ENCODE measurements around the gene ADM2.

Gene ADM2

DNA sequence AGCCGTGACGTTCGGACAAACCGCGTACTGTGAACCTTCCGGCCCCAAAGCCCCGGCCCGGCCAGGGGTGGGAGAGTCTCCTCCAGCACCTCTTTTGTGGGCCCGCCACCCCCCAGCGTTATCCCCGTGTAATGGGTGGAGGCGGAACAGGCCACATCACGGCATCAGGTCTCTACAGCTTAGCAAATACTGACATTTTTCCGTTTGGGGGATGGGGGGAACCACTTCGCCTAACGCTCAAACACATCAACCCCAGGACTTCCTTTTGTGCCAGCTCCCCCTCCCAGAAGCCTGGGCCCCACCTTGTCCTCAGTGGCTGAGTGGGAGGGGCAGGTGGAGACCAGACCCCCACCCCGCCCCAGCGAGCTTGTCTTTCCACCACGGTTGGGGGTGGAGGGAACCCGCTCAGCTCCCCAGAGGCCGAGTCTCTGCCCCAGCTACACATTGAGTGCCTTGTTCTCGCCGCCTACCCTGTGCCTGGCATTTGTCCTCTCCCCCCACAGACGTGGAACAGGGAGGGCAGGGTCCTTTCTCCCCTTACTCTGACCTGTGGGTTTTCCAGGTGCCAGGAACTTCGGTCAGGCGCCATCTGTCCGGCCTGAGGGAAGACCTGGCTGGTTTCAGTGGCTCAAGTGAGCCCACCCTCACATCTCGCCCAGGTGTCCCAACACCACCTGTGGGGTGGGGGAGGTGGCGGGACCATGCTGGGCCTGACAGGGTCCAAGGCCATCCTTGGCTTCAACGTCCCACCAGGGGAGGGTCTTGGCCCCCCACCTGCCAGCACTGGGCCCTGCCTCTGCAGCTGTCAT is 36.1 kb upstream of the ADM2 start:
- peak; percentile 28 for DNase-seq (ENCODE audit: low read depth)

DNA sequence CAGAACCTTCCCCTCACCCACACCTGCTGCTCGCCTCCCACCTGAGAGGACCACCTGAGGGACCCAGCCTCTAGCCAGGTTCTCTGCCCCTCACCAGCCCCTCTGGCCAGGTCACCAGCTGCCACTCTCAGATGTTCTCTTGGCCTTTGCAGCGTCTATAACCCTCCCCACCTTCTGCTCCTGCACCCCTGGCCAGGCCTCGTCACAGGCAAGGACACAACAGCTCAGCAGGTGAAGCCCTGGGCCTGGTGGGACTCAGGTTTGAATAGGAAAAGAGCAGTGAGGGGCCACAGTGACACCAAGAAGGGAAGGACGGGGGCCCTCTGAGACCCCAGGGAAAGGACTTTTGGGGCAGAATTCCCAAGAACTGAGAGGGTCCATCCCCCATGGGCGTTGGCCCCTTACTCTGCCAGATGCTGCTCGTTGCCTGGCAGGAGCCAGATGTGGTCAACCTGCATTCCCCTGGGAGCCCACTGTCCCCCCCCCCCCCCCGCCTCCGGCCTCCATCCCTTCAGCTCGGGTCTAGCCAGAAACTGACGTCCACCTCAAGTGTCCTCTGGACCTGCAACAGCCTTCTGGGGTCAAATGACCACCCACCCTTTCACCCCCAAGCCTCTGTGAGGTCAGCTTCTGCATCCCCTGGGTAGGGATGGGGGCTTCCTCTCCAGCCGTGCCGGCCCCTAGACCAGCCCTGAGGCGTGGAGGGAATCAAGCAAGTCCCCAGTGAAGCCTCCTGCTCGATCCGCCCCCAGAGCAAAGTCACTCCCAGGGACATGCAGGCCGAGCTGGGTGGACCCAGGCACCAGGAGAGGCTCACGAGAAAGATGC is 35.2 kb upstream of the ADM2 start:
- no peak for DNase-seq (ENCODE audit: low read depth)

- no peak for DNase-seq (ENCODE audit: low read depth)
Measured at GRCh38 chr22:50446708-50447575, 34.4 kb upstream of the ADM2 start.

GRCh38 chr22:50447576-50448551 is 33.5 kb upstream of the ADM2 start:
- DNase-seq (ENCODE audit: low read depth): no peak

- no peak for DNase-seq (ENCODE audit: low read depth)
Measured at GRCh38 chr22:50452649-50453048, 28.7 kb upstream of the ADM2 start.

GRCh38 chr22:50454556-50455075 is 26.7 kb upstream of the ADM2 start:
- DNase-seq (ENCODE audit: low read depth): no peak

DNA sequence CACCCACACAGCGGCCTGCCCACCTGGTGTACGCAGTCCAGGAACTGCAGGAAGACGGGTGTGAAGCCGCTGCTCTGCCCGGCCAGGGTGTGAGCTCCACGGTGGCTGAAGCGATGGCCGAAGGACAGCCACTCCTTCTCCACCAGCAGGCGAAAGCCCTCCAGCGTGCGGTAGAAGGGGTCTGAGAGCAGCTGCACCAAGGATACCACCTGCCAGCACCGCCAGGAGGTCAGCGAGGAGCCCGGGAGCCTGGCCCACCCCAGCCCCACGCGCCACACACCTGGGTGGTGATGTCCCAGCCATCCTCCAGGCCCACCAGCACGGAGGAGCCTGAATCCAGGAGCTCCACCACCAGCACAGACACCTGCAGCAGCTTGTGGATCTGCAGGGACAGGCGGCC is 26.1 kb upstream of the ADM2 start:
- no peak for DNase-seq (ENCODE audit: low read depth)

GRCh38 chr22:50456026-50456425 is 25.3 kb upstream of the ADM2 start:
- no peak for DNase-seq (ENCODE audit: low read depth)

- DNase-seq (ENCODE audit: low read depth): no peak
Measured at GRCh38 chr22:50456466-50457234, 24.7 kb upstream of the ADM2 start.

GRCh38 chr22:50459016-50459415 is 22.3 kb upstream of the ADM2 start:
- no peak for DNase-seq (ENCODE audit: low read depth)

DNA sequence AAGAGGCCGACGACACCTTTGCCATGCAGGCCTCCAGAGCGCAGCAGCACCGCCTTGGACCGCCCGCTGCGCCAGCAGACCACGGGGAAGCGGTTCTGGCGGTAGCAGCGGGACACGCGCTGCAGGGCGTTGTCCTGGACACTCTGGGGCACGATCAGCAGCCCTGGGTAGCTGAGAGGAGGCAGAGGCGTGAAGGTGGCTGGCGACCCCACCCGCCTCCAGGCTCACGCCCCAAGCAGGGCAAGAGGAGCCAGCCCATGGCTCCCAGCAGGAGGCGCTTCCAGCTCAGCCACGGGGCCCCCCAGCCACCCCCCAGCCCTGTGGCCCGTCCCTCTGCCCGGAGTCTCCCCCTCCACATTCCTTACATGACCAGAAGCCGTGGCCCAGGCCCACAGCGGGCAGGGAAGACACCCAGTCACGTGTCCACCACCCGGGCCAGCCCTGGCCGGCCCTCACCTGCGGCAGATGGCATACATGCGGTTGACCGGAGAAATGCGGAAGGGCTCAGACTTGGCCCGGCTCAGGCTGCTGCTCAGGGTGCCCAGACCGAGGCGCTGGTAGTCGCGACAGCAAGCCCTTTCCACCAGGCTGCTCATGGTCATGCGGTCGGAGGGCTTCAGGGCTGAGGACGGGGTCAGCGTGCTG is 21.7 kb upstream of the ADM2 start:
- no peak for DNase-seq (ENCODE audit: low read depth)

GRCh38 chr22:50460938-50461337 is 20.4 kb upstream of the ADM2 start:
- DNase-seq (ENCODE audit: low read depth): no peak

DNA sequence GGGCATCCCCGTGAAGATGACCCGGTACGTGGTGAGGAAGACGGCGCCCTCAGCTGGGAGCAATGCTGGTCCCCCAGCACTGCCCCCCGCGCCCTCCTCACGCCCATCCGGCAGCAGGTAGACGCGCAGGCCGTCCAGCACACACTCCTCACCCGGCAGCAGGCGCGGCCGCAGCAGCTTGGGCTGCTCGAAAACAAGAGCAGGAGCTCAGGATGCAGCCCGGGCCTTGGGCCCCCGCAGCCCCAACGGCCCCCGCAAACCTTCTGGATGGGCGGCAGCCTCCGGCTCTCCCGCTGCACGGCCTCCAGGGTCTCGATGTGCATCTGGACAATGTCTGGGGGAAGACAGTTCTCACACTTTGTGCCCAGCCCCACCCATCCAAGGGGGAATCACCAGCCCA is 19.8 kb upstream of the ADM2 start:
- DNase-seq (ENCODE audit: low read depth): no peak

DNA sequence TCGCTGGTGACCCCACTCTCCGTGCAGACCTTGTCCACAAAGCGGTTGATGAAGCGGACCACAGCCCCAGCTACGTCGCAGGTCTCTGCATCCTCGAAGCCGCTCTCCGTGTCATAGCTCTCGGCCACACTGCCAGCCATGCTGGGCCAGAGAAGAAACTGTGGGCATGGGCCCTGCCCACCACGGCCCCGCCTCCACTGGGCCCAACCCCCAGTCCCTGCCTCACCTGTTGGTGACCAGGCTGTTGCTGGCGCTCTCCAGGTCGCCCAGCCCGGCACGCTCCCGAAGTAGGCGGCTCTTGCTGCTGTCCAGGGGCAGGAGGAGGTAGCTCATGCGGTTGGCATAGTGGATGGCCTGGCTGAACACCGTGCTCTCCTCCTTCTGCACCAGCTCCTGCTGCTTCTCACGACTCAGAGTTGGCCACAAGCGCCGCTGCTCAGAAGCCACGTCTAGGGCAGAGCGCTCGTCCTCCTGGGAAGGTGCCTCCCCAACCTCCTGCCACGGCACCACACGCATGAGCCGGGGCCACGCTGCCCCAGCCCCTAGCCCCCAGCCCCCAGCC is 19.3 kb upstream of the ADM2 start:
- DNase-seq (ENCODE audit: low read depth): no peak

DNA sequence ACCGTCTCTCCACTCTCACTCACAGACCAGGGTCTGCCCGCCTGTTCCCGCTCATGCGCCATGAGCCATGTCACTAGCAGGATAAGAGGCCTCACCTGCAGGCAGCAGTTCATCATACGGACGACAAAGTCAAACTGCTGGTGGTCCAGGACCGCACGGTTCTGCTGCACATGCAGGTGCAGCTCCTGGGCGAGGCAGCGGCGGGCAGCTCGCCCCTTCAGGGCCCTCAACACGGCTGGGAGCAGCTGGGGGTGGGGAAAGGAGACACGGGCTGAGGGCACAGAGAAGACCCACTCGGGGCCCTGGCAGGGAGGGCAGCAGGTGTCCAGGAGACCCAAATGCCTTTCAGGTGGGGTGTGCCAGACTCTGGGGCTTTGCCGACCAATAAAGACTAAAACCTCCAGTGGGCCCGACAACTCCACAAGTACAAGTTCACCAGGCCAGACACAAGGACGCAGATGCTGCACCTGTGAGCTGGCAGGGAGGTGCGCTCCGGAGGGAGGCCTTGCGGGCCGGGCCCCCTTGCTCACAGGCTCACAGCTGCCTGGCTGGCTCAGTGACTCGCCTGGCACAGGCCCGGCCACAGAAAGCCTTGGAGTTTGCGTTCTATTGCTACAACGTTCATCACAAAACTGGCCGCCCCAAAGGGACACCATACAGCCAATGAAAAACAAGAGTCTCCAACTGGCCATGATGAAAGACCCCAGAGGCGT is 18.0 kb upstream of the ADM2 start:
- DNase-seq (ENCODE audit: low read depth): no peak

GRCh38 chr22:50464451-50464850 is 16.9 kb upstream of the ADM2 start:
- no peak for DNase-seq (ENCODE audit: low read depth)

DNA sequence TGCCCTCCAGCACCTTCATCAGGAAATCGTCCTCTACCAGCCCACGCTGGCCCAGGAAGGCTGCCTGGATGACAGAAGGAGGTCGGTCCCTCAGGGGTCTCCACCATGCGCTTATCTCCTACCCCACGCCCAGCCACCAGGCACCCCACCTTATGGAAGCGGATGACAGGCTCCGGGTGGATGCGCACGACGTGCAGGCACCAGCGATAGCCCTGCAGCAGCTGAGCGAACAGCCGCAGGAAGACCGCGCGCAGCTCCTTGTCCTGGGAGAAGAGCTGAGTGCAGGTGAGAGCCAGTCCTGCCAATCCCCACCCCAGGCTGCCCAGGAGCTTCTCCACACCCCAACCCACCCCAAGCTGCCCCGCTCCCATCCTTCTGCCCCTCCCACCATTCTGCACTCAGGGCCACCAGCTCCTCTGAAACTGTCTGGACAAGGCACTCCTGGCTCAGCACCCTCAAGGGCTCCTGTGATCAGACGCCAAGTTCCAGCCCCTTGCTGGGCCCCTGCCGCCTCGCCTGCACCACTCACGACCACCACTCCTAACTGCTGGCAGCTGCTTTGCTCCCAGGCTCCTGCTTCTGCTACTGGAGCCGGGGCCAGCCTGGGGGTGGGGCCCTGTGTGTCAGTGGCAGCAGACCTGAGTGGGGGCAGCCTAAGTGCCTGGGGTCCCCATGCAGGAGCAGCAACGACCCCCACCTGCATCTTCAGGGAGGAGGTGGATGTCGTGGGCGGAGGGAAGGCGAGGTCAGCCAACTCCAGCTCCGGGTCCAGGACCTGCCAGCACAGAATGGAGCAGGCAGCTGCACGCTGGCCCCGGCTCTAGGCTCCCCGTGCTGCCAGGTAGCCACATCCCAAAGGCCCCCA is 16.0 kb upstream of the ADM2 start:
- no peak for DNase-seq (ENCODE audit: low read depth)

DNA sequence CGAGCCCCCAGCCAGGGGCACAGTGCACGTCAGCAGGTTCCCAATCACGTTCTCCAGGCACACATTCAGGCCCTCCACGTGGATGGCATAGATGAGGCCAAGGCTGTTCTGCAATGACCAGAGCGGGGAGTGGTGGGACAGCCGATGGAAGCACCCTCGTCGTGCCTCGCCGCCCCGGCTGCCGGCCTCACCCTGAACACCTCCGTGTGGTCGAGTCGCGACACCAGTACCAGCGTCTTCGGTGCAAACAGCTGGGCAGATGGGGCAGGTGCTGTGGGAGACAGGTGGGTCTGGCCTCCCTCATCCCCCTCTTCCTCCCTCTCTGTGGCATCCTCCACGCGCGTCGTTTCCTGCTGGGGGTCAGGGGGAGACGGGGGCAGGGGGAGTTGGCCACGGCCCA is 14.0 kb upstream of the ADM2 start:
- DNase-seq (ENCODE audit: low read depth): no peak
